ENCODE results near the gene PHLDB2. TPM values are rescaled to one million over a fixed set of nuclear protein-coding genes. Genes with fewer than 3 reads are reported as not detected.

The PHLDB2 gene
- total RNA-seq, 1 donor from 2014 or later, result 36.9 TPM

- no peak for TF ChIP-seq CTCF (conservative IDR thresholded peaks at IDR 0.05; ENCODE audit: low read depth, low read length)
- no peak for DNase-seq (ENCODE audit: low read depth)
- H3K4me3 ChIP-seq (ENCODE audit: low read depth, low read length), result no peak overlapping the region
These were observed 70.4 kb downstream of the PHLDB2 start for GRCh38 chr3:111929484-111929883.

- TF ChIP-seq CTCF (conservative IDR thresholded peaks at IDR 0.05; ENCODE audit: low read depth, low read length), result no peak
- H3K4me3 ChIP-seq (ENCODE audit: low read depth, low read length), result no peak overlapping the region
- DNase-seq (ENCODE audit: low read depth), result no peak
These were observed 73.9 kb downstream of the PHLDB2 start for GRCh38 chr3:111932946-111933345.

GRCh38 chr3:111936191-111936841 lies 77.3 kb downstream of the PHLDB2 start:
- DNase-seq (ENCODE audit: low read depth), result no peak
- no peak for TF ChIP-seq CTCF (conservative IDR thresholded peaks at IDR 0.05; ENCODE audit: low read depth, low read length)
- no peak overlapping the region for H3K4me3 ChIP-seq (ENCODE audit: low read depth, low read length)

GRCh38 chr3:111936967-111937366 lies 77.9 kb downstream of the PHLDB2 start:
- no peak for TF ChIP-seq CTCF (conservative IDR thresholded peaks at IDR 0.05; ENCODE audit: low read depth, low read length)
- DNase-seq (ENCODE audit: low read depth), result no peak
- no peak overlapping the region for H3K4me3 ChIP-seq (ENCODE audit: low read depth, low read length)

- no peak for TF ChIP-seq CTCF (conservative IDR thresholded peaks at IDR 0.05; ENCODE audit: low read depth, low read length)
- no peak for DNase-seq (ENCODE audit: low read depth)
- H3K4me3 ChIP-seq (ENCODE audit: low read depth, low read length), result no peak overlapping the region
These were observed 78.8 kb downstream of the PHLDB2 start for GRCh38 chr3:111937871-111938270.

GRCh38 chr3:111939873-111940272 lies 80.8 kb downstream of the PHLDB2 start:
- DNase-seq (ENCODE audit: low read depth), result no peak
- no peak overlapping the region for H3K4me3 ChIP-seq (ENCODE audit: low read depth, low read length)
- TF ChIP-seq CTCF (conservative IDR thresholded peaks at IDR 0.05; ENCODE audit: low read depth, low read length), result no peak

- TF ChIP-seq CTCF (conservative IDR thresholded peaks at IDR 0.05; ENCODE audit: low read depth, low read length), result no peak
- no peak overlapping the region for H3K4me3 ChIP-seq (ENCODE audit: low read depth, low read length)
- DNase-seq (ENCODE audit: low read depth), result no peak
These were observed 84.5 kb downstream of the PHLDB2 start for GRCh38 chr3:111943533-111943932.
